HepG2 (cell line): Measurements from ENCODE around the gene CELF4. TPM values are rescaled to one million over a fixed set of nuclear protein-coding genes. Genes with fewer than 3 reads are reported as not detected.
A peak's percentile ranks its signal among the peaks of the same experiment; 100 is the strongest.

Experiments used
- ATAC-seq: fragments of 200-7000 bp; cut with Tn5 transposase; 3 replicates; pipeline ENCODE4 v1.9.1; 2020; ENCODE audit warnings: mild to moderate bottlenecking, moderate library complexity
- BruUV-seq: library from RNA; stranded (reverse); fragments of 400-500 nt; replicated peaks from 2 replicates; lab custom pipeline; 2021; lab: Mats Ljungman, UMichigan
- CTCF ChIA-PET: fragments of 300-600 bp; formaldehyde crosslinking; extraction: SDS; loops from one replicate; lab custom pipeline; 2021; ENCODE audit warnings: low total read pairs, inconsistent platforms, low intra/inter-chr PET ratio; lab: Yijun Ruan, JAX
- POLR2A ChIA-PET: fragments of 350-600 bp; sonication (Branson Sonifier 250); formaldehyde crosslinking; loops from one replicate; lab custom pipeline; 2020; ENCODE audit warnings: antibody characterized with exemption, inconsistent platforms; lab: Yijun Ruan, JAX
- DNase-seq: peaks from one replicate; pipeline ENCODE4 v3.0.0-alpha.2; 2015; ENCODE audit warnings: low spot score
- FAIRE-seq: peaks from 3 replicates; lab custom pipeline; 2011; peaks lifted over from hg19 to GRCh38; lab: Jason Lieb, UNC
- H2AFZ ChIP-seq: one replicate; pipeline ENCODE4 v1.6.1; 2011; ENCODE audit warnings: low read length, inconsistent platforms
- H3K27ac ChIP-seq: fragments of 300-600 bp; 3 replicates; pipeline ENCODE4 v1.8.0; 2011; ENCODE audit warnings: mixed run types, mild to moderate bottlenecking, mixed read lengths, low read length, inconsistent platforms; ENCODE audit not compliant: insufficient read depth; ENCODE audit errors: extremely low read length
- H3K27me3 ChIP-seq, 2 experiments: fragments of 200-600 bp in 1 of 2; 2 replicates in 1 of 2; 3 replicates in 1 of 2; pipeline versions ENCODE4 v1.6.0 to v1.8.0; 2011; ENCODE audit warnings: low read length in 2 of 2, mild to moderate bottlenecking in 2 of 2, moderate library complexity in 2 of 2, inconsistent platforms in 1 of 2; ENCODE audit not compliant: insufficient read depth in 2 of 2, control insufficient read depth in 1 of 2
- H3K36me3 ChIP-seq, 2 experiments: fragments of 200-600 bp in 1 of 2; replicated peaks in 1 of 2; 2 replicates in 1 of 2; 3 replicates in 1 of 2; pipeline versions ENCODE4 v1.5.1 to v1.8.0; 2011; ENCODE audit warnings: low read length in 2 of 2, inconsistent platforms in 1 of 2; ENCODE audit not compliant: insufficient read depth in 2 of 2, control insufficient read depth in 1 of 2
- H3K4me1 ChIP-seq: 2 replicates; pipeline ENCODE4 v1.5.1; 2012; ENCODE audit warnings: low read length, inconsistent platforms; ENCODE audit not compliant: insufficient read depth
- H3K4me2 ChIP-seq: 2 replicates; pipeline ENCODE4 v1.6.0; 2011; ENCODE audit warnings: low read depth, low read length, inconsistent platforms
- H3K4me3 ChIP-seq, 3 experiments: fragments of 200-600 bp in 1 of 3; sonication (generic), shearing (Covaris generic) in 1 of 3; replicated peaks in 1 of 3; 2 replicates each; pipeline ENCODE4 v1.5.1; 2011 to 2016; ENCODE audit warnings: low read length in 3 of 3, inconsistent platforms in 2 of 3, low read depth in 2 of 3, mild to moderate bottlenecking in 2 of 3, control low read depth in 1 of 3, mixed read lengths in 1 of 3; ENCODE audit not compliant: insufficient read depth in 1 of 3
- H3K79me2 ChIP-seq: one replicate; pipeline ENCODE4 v1.6.1; 2011; ENCODE audit warnings: low read length, inconsistent platforms; ENCODE audit not compliant: insufficient read depth
- H3K9ac ChIP-seq: 2 replicates; pipeline ENCODE4 v1.6.0; 2011; ENCODE audit warnings: mild to moderate bottlenecking, low read depth, low read length, inconsistent platforms; ENCODE audit not compliant: insufficient read depth
- H3K9me3 ChIP-seq: 2 replicates; pipeline ENCODE4 v1.5.1; 2012; ENCODE audit warnings: mild to moderate bottlenecking, low read length
- H4K20me1 ChIP-seq: 2 replicates; pipeline ENCODE4 v1.6.0; 2011; ENCODE audit warnings: inconsistent platforms, mild to moderate bottlenecking, low read length, moderate library complexity; ENCODE audit not compliant: insufficient read depth
- MED1 ChIP-seq: sonication (generic); formaldehyde crosslinking; IDR thresholded peaks from 2 replicates; pipeline ENCODE4 v1.4.0; 2020; ENCODE audit warnings: missing genetic modification reagents
- MNT ChIP-seq: fragments of 450-650 bp; IDR thresholded peaks from 2 replicates; pipeline ENCODE4 v1.6.1; 2016
- ZNF253 ChIP-seq: sonication (generic); formaldehyde crosslinking; IDR thresholded peaks from 2 replicates; pipeline ENCODE4 v1.8.0; 2022; ENCODE audit warnings: mild to moderate bottlenecking, missing genetic modification reagents, borderline replicate concordance
- ZNF296 ChIP-seq: sonication (generic); formaldehyde crosslinking; conservative IDR thresholded peaks from 2 replicates; pipeline ENCODE4 v1.5.0; 2020; ENCODE audit warnings: mild to moderate bottlenecking, missing genetic modification reagents
- WGBS: methylation state at CpG from one replicate; pipeline ENCODE4 v1.1.6; 2017; ENCODE audit warnings: low lambda C conversion rate; 5-methylcytosine and 5-hydroxymethylcytosine counted together
- in situ Hi-C: cut with HindIII; loops from 2 replicates; pipeline ENCODE4 v1.10.0; 2017; ENCODE audit warnings: low pct_unique_long_range_greater_than_20kb; ENCODE audit not compliant: extremely low pct_ligation_motif_present
- intact Hi-C: fragments of 100-400 bp; cut with micrococcal nuclease; formaldehyde crosslinking; loops from one replicate; pipeline ENCODE4 v1.10.0; 2022; ENCODE audit not compliant: unreplicated experiment
- polyA plus RNA-seq, 8 experiments: library from polyadenylated mRNA; depleted of rRNA in 3 of 8; stranded (reverse) in 7 of 8; unstranded in 1 of 8; fragments of >200 nt; fragmentation: Illumina TruSeq in 4 of 8; extraction: Trizol in 4 of 8; gene quantifications; 2 replicates each; pipeline versions ENCODE4 v1.2.1 to v1.2.3, GENCODE V29; 2011 to 2016; ENCODE audit warnings: low read depth in 4 of 8, missing spikeins in 1 of 8, mixed read lengths in 1 of 8; ENCODE audit not compliant: insufficient read depth in 1 of 8
- total RNA-seq, 5 experiments: library from RNA; depleted of rRNA; stranded (reverse); fragments of >200 nt; fragmentation: Illumina TruSeq; extraction: Trizol; gene quantifications; 2 replicates each; pipeline ENCODE4 v1.2.3, GENCODE V29; 2016; ENCODE audit warnings: low read depth in 1 of 5

The CELF4 gene
- total and polyA plus RNA-seq, 2 of the 13 experiments (the other 11 are each of a cell fraction or from before 2014, with no cell fraction given), result not detected

GRCh38 chr18:37435150-37435867 is 130.3 kb downstream of the CELF4 start:
- H3K9ac ChIP-seq, result no peak overlapping the region
- 5% methylated on average over 5 of the region's 5 CpGs for WGBS
- H3K27me3 ChIP-seq, result peaks cover 4 to 14% of the 10 kb centered on the region in 2 experiments; a peak in 3 of 5 replicates
- H4K20me1 ChIP-seq, result no peaks in the 10 kb centered on the region
- FAIRE-seq (no peak), ATAC-seq (no peak), DNase-seq (no peak)
- intact Hi-C loops, result no loop called here
- in situ Hi-C loops, result no loop called here
- no peaks in the 10 kb centered on the region for H3K36me3 ChIP-seq
- BruUV-seq, result no TSS peak
- H3K9me3 ChIP-seq, result no peaks in the 10 kb centered on the region
- ChIA-PET CTCF (no interaction called here), POLR2A (no interaction called here)
- no peak overlapping the region for H3K4me3 ChIP-seq
- no peak overlapping the region for H3K27ac ChIP-seq
- H3K4me1 ChIP-seq, result no peaks in the 10 kb centered on the region
- TF ChIP-seq MNT, result peak; percentile 75
- TF ChIP-seq ZNF296 (CRISPR knock-in tag), result no peak
- no peak overlapping the region for H3K4me2 ChIP-seq
- no peaks in the 10 kb centered on the region for H3K79me2 ChIP-seq
- H2AFZ ChIP-seq, result no peak overlapping the region

DNA sequence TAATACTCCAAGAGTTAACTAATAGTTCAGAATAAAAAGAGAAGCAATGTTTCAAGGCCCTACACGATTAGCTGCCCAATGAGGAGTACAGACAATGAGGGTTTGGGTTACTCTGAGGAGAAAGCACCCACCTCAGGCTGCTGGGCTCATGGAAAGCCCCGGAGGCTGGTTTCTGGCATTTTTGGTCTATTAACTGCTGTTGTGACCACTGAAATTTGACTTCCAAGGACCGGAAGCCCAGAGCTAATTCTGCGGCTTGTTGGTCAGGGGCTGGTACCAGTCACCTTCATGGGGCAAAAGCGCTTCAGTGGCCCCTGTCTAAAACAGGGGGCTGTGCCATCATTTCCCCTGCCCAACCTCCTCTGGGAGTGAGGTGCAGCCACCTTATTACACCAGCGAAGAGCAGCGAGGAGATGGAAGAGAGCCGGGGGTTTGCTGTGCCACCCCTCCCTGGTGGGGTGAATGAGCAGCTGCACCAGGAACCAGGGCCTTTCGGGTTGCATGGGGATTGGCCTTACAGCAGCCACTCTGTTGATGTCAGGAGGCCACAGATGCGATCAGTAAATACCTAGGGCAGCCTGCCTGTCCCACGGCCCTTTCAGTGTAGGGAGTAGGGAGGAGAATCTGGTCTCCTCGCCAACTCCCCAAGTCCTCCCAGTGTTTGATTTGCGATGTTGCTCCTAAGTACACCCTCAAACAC is 131.3 kb downstream of the CELF4 start:
- Histone ChIP-seq H3K27ac (no peak overlapping the region), H3K36me3 (no peaks in the 10 kb centered on the region), H3K4me3 (no peak overlapping the region), H3K9ac (no peak overlapping the region), H3K4me1 (no peaks in the 10 kb centered on the region), H3K9me3 (no peaks in the 10 kb centered on the region), H3K27me3 (peaks cover 4 to 14% of the 10 kb centered on the region in 2 experiments; a peak in 3 of 5 replicates), H3K79me2 (no peaks in the 10 kb centered on the region), H3K4me2 (no peak overlapping the region), H4K20me1 (no peaks in the 10 kb centered on the region), H2AFZ (no peak overlapping the region)
- FAIRE-seq, result no peak
- 18% methylated on average over 5 of the region's 13 CpGs for WGBS
- in situ Hi-C loops, result no loop called here
- ChIA-PET CTCF (no interaction called here), POLR2A (no interaction called here)
- ATAC-seq, result no peak
- no TSS peak for BruUV-seq
- TF ChIP-seq MED1, result no peak
- TF ChIP-seq ZNF253 (CRISPR knock-in tag), result no peak
- intact Hi-C loops, result no loop called here
- no peak for DNase-seq
